NCI-H2107 (cell line): ENCODE data around the gene MSH3.
"Not testable (repeated sequence)": the region's sequence is repeated elsewhere in the genome, so short reads cannot be mapped to it uniquely, and the experiment has no call there.

ENCODE experiments used
- DNase-seq: peaks from one replicate; lab custom pipeline; 2025; lab: John Stamatoyannopoulos, UW

The MSH3 gene

GRCh38 chr5:80755626-80756025 lies 101.2 kb downstream of the MSH3 start:
- DNase-seq, result no peak

- DNase-seq, result no peak
Measured at GRCh38 chr5:80756292-80756691, 101.8 kb downstream of the MSH3 start.

- no peak for DNase-seq
Measured at GRCh38 chr5:80757290-80757689, 102.8 kb downstream of the MSH3 start.

GRCh38 chr5:80759866-80760577 lies 105.6 kb downstream of the MSH3 start:
- DNase-seq, result no peak

- DNase-seq, result no peak
Measured at GRCh38 chr5:80760680-80761079, 106.2 kb downstream of the MSH3 start.

- no peak for DNase-seq
Measured at GRCh38 chr5:80761176-80761575, 106.7 kb downstream of the MSH3 start.

GRCh38 chr5:80761966-80762365 lies 107.5 kb downstream of the MSH3 start:
- DNase-seq, result no peak

- no peak for DNase-seq
Measured at GRCh38 chr5:80762573-80762972, 108.1 kb downstream of the MSH3 start.

GRCh38 chr5:80763211-80763610 lies 108.8 kb downstream of the MSH3 start:
- no peak for DNase-seq

GRCh38 chr5:80763873-80764647 lies 109.6 kb downstream of the MSH3 start:
- no peak for DNase-seq

- no peak for DNase-seq
Measured at GRCh38 chr5:80764786-80765185, 110.3 kb downstream of the MSH3 start.

GRCh38 chr5:80777347-80778287 lies 123.2 kb downstream of the MSH3 start:
- DNase-seq, result no peak

- DNase-seq, result no peak
Measured at GRCh38 chr5:80780024-80780423, 125.6 kb downstream of the MSH3 start.

- no peak for DNase-seq
Measured at GRCh38 chr5:80780761-80781285, 126.4 kb downstream of the MSH3 start.

- DNase-seq, result no peak
Measured at GRCh38 chr5:80781356-80781755, 126.9 kb downstream of the MSH3 start.

- DNase-seq, result no peak
Measured at GRCh38 chr5:80782626-80783025, 128.2 kb downstream of the MSH3 start.

- DNase-seq, result not testable (repeated sequence)
Measured at GRCh38 chr5:80783751-80784150, 129.3 kb downstream of the MSH3 start.

- no peak for DNase-seq
Measured at GRCh38 chr5:80784451-80784850, 130.0 kb downstream of the MSH3 start.

GRCh38 chr5:80789319-80790016 lies 135.0 kb downstream of the MSH3 start:
- not testable (repeated sequence) for DNase-seq

GRCh38 chr5:80790698-80791097 lies 136.2 kb downstream of the MSH3 start:
- no peak for DNase-seq

- no peak for DNase-seq
Measured at GRCh38 chr5:80793354-80793753, 138.9 kb downstream of the MSH3 start.

- DNase-seq, result no peak
Measured at GRCh38 chr5:80796846-80797245, 142.4 kb downstream of the MSH3 start.
